ENCODE measurements around the gene WASHC4.

- no peak for TF ChIP-seq POLR2A (IDR thresholded peaks at IDR 0.05; ENCODE audit: low read depth, low read length)
- TF ChIP-seq TARDBP (IDR thresholded peaks at IDR 0.05; ENCODE audit: borderline replicate concordance): no peak
- no peak for TF ChIP-seq CTCF (IDR thresholded peaks at IDR 0.05 in 2 of 3, conservative IDR thresholded peaks at IDR 0.05 in 1 of 3; ENCODE audit: control insufficient read depth in 2 of 3, extremely low read depth in 1 of 3, insufficient read depth in 1 of 3, low read depth in 3 of 3, low read length in 3 of 3)
- TF ChIP-seq STAT1 (conservative IDR thresholded peaks at IDR 0.05): no peak
- no peak for TF ChIP-seq SIN3A (IDR thresholded peaks at IDR 0.05; ENCODE audit: low read depth, low read length)
- no peak for TF ChIP-seq EZH2 (IDR thresholded peaks at IDR 0.05; ENCODE audit: borderline replicate concordance, control insufficient read depth, low read depth, low read length)
These were observed 22.0 kb upstream of the WASHC4 start for GRCh38 chr12:105085501-105085900.
